ENCODE measurements around the gene COBL. TPM values are rescaled to one million over a fixed set of nuclear protein-coding genes. Genes with fewer than 3 reads are reported as not detected.

Gene COBL
- total and polyA plus RNA-seq, 2 of the 8 experiments (the other 6 are each of a cell fraction or from before 2014, with no cell fraction given): 13.8 to 40.4 TPM

- peaks cover 0 to 7% (median 4%) of the 10 kb centered on the region in 4 experiments; a peak in 4 of 7 replicates for H3K4me1 ChIP-seq (replicated peaks in 1 of 4; ENCODE audit: control insufficient read depth in 3 of 4, insufficient read depth in 4 of 4, low read length in 3 of 4)
- no peak overlapping the region for H3K18ac ChIP-seq (ENCODE audit: extremely low read depth, low read length)
- H3K36me3 ChIP-seq (ENCODE audit: control insufficient read depth in 2 of 4, insufficient read depth in 4 of 4, low read length in 3 of 4): peaks cover 0 to 15% (median 6%) of the 10 kb centered on the region in 4 experiments; a peak in 5 of 8 replicates
- 96% methylated on average over 5 of the region's 5 CpGs; no CpG with 5 or more reads in 1 of the 2 experiments for WGBS, 2 experiments (ENCODE audit: extremely low coverage in 1 of 2, insufficient coverage in 1 of 2, insufficient read length in 1 of 2, insufficient replicate concordance in 2 of 2, low coverage in 1 of 2, low lambda C conversion rate in 2 of 2, missing lambda C conversion rate in 1 of 2)
- H3K23ac ChIP-seq (ENCODE audit: insufficient read length): no peak overlapping the region
- no peak overlapping the region for H3K14ac ChIP-seq (ENCODE audit: insufficient read length)
- H3K4me3 ChIP-seq (ENCODE audit: extremely low read depth in 1 of 4, insufficient read depth in 2 of 4, low read depth in 3 of 4, low read length in 4 of 4): no peak overlapping the region
- CTCF ChIA-PET (ENCODE audit: partially characterized antibody): interaction anchor here (0.8 to 16.6 kb wide), 11 partner anchors 8 to 179 kb away, joined by 3 to 352 read pairs (median 4); no protein-coding TSS in a partner anchor
- no peak overlapping the region for H3K4me2 ChIP-seq (ENCODE audit: insufficient read depth in 1 of 2, low read depth in 2 of 2, low read length in 2 of 2)
- FAIRE-seq (no peak), DNase-seq (ENCODE audit: low read depth in 1 of 2, low spot score in 2 of 2) (no peak)
- H2BK120ac ChIP-seq (replicated peaks; ENCODE audit: low read depth, low read length): no peak overlapping the region
- no peaks in the 10 kb centered on the region for H3K23me2 ChIP-seq (ENCODE audit: low read depth, low read length)
- no peaks in the 10 kb centered on the region; the same call in 1 of the 2 replicates for H3K79me1 ChIP-seq (ENCODE audit: low read depth, low read length)
- H4K20me1 ChIP-seq (replicated peaks in 1 of 2; ENCODE audit: control insufficient read depth in 1 of 2, insufficient read depth in 2 of 2, low read length in 2 of 2): no peaks in the 10 kb centered on the region
- H2BK15ac ChIP-seq (ENCODE audit: low read length): no peak overlapping the region
- no peak overlapping the region for H2BK12ac ChIP-seq (ENCODE audit: low read depth, low read length)
- no peaks in the 10 kb centered on the region for H3K9me3 ChIP-seq (ENCODE audit: insufficient read depth in 2 of 2, low read depth in 1 of 2, low read length in 1 of 2)
- TF ChIP-seq RFX5 (IDR thresholded peaks at IDR 0.05; ENCODE audit: borderline replicate concordance, low read depth, low read length) (no peak), EGR1 (IDR thresholded peaks at IDR 0.05; ENCODE audit: borderline replicate concordance, low read depth, low read length) (no peak), HDAC2 (IDR thresholded peaks at IDR 0.05; ENCODE audit: borderline replicate concordance in 1 of 2, low read depth in 2 of 2, low read length in 2 of 2) (no peak), FOSL1 (IDR thresholded peaks at IDR 0.05; ENCODE audit: insufficient read depth, low read depth, low read length) (no peak), MAX (IDR thresholded peaks at IDR 0.05) (no peak), ZNF274 (IDR thresholded peaks at IDR 0.05; ENCODE audit: borderline replicate concordance, extremely low read depth, low read length) (no peak), TCF12 (IDR thresholded peaks at IDR 0.05; ENCODE audit: low read depth, low read length) (no peak), RNF2 (IDR thresholded peaks at IDR 0.05; ENCODE audit: borderline replicate concordance, low read depth, low read length, missing control alignments, poor library complexity, severe bottlenecking) (no peak), SIX5 (IDR thresholded peaks at IDR 0.05; ENCODE audit: low read depth, low read length) (no peak)
- no peak overlapping the region for H2BK5ac ChIP-seq (ENCODE audit: low read depth, low read length)
- H4K5ac ChIP-seq (ENCODE audit: insufficient read length, low read depth, low read length): no peak overlapping the region
- H3K4ac ChIP-seq (replicated peaks; ENCODE audit: insufficient read length, low read depth, low read length): no peak overlapping the region
- H3K9ac ChIP-seq (replicated peaks in 1 of 4; ENCODE audit: extremely low read depth in 1 of 4, low read depth in 3 of 4, low read length in 3 of 4): no peak overlapping the region
- POLR2A ChIA-PET (ENCODE audit: partially characterized antibody): no interaction called here
- H3K27ac ChIP-seq (ENCODE audit: low read depth, low read length): no peak overlapping the region
- H2AFZ ChIP-seq (ENCODE audit: low read length): no peak overlapping the region
- no peaks in the 10 kb centered on the region for H3K27me3 ChIP-seq (replicated peaks in 1 of 4; ENCODE audit: control insufficient read depth in 3 of 4, extremely low read depth in 1 of 4, insufficient read depth in 3 of 4, low read length in 3 of 4)
- H2AK5ac ChIP-seq (ENCODE audit: low read depth, low read length): no peak overlapping the region
- H3K56ac ChIP-seq (replicated peaks; ENCODE audit: insufficient read length, low read depth, low read length): no peak overlapping the region
- H2BK20ac ChIP-seq (ENCODE audit: low read length): no peak overlapping the region
- no peak overlapping the region for H4K91ac ChIP-seq (replicated peaks; ENCODE audit: insufficient read length, low read length)
- no peaks in the 10 kb centered on the region for H3K79me2 ChIP-seq (ENCODE audit: control insufficient read depth in 1 of 2, insufficient read depth in 2 of 2, low read length in 2 of 2)
- no peak overlapping the region for H4K8ac ChIP-seq (ENCODE audit: extremely low read depth, insufficient read depth, low read length)
Measured at GRCh38 chr7:51190969-51191368, 125.6 kb downstream of the COBL start.
